RWPE1 (cell line): Measurements from ENCODE around the gene ESAM.

Source experiments
- CTCF ChIA-PET: fragments of 350-600 bp; sonication (Branson Sonifier 250); formaldehyde crosslinking; extraction: SDS; loops from one replicate; lab custom pipeline; 2021; lab: Yijun Ruan, JAX
- POLR2A ChIA-PET: fragments of 400-600 bp; formaldehyde crosslinking; extraction: SDS; loops from one replicate; lab custom pipeline; 2020; ENCODE audit warnings: antibody characterized with exemption; ENCODE audit not compliant: low non-redundant PET; lab: Yijun Ruan, JAX
- DNase-seq: peaks from one replicate; pipeline ENCODE4 v3.0.0; 2012; ENCODE audit warnings: low spot score
- H3K27ac ChIP-seq: fragments of 450-650 bp; 2 replicates; pipeline ENCODE4 v1.5.1; 2017
- TF ChIP-seq, protein P1 (sequence below): fragments of 450-650 bp; conservative IDR thresholded peaks from 2 replicates; pipeline ENCODE4 v1.5.1; 2017; ENCODE audit warnings: low read depth, mild to moderate bottlenecking

Gene ESAM

DNA sequence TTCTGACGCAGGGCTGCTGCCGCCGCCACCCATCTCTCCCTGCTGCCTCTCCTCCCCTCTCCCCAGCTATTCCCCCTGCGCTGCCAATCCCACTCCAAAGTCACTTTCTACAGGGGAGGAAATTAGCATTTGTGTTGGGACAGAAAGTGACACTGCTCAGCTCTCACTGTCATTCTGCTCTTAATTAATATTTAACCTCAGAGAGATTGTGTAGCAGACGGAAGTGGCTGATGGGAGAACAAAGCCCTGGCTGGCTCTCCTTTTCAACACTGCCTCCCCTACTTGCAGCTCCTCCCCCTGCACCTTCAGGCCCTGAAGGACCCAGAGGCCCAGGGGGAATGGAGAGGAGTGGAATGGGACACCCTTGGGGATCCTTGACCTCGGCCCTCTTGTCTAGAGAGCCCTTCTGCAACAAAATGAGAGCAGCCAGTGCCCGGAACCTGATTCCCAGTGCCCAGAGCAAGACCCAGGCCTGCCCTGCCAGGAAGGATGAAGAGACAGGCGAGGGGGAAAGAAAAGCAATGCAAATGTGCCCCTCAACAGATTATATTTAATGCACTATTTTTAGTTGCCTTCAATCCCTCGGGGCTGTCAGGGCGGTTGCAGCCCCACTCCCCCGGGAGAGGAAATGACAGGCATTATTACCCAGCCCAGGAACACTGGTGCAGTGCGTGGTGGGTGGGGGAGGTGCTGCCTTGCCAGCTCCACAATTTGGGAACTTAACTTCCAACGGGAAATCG is 36.9 kb downstream of the ESAM start:
- TF ChIP-seq, protein P1, sequence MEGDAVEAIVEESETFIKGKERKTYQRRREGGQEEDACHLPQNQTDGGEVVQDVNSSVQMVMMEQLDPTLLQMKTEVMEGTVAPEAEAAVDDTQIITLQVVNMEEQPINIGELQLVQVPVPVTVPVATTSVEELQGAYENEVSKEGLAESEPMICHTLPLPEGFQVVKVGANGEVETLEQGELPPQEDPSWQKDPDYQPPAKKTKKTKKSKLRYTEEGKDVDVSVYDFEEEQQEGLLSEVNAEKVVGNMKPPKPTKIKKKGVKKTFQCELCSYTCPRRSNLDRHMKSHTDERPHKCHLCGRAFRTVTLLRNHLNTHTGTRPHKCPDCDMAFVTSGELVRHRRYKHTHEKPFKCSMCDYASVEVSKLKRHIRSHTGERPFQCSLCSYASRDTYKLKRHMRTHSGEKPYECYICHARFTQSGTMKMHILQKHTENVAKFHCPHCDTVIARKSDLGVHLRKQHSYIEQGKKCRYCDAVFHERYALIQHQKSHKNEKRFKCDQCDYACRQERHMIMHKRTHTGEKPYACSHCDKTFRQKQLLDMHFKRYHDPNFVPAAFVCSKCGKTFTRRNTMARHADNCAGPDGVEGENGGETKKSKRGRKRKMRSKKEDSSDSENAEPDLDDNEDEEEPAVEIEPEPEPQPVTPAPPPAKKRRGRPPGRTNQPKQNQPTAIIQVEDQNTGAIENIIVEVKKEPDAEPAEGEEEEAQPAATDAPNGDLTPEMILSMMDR = no peak
- ChIA-PET POLR2A (no interaction called here), CTCF (interaction anchor here (0.6 to 1.0 kb wide), 2 partner anchors 33 to 1972 kb away, joined by 3 read pairs; no protein-coding TSS in a partner anchor)
- DNase-seq = no peak
- H3K27ac ChIP-seq = no peak overlapping the region

DNA sequence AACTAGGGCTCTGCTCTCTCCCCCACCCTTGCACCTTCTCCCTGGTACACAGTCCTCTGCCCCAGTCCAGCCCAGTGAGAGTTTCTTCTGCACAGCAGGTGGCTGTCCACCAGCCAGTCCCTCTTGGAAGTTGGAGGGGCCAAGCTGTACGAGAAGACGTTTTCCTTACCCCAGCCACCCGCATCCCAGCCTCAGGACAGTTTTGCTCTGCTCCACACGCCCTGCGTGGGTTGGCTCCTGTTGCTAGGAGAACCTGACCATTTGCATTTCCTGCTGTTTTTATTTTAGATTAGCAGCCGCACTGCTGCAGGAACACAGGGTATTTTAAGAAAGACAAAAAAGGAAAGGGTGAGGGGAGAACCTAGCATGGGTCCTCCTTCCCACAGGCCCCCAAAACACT is 39.9 kb downstream of the ESAM start:
- H3K27ac ChIP-seq = no peak overlapping the region
- ChIA-PET POLR2A (no interaction called here), CTCF (no interaction called here)
- DNase-seq = no peak
- TF ChIP-seq, protein P1 = no peak

DNA sequence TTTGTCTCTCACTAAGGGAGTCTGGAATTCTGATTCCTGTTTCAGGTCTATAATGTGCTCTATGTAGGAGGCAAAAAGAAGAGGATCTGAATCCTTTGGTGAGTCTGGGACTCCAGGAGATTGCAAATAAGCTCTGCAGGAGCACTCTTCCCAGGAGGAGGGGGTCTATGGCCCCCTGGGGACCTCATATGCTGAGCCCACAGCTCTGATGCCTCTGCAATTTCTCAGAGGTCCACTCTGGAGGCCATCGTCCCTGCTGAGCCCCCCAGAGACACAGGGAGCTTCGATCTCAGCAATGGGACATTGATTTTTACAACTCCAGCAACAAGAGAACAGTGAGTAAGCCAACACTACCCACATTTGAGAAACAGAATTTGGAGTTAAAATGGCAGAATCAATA is 42.6 kb downstream of the ESAM start:
- DNase-seq = no peak
- ChIA-PET POLR2A (no interaction called here), CTCF (no interaction called here)
- TF ChIP-seq, protein P1 = no peak
- no peak overlapping the region for H3K27ac ChIP-seq

DNA sequence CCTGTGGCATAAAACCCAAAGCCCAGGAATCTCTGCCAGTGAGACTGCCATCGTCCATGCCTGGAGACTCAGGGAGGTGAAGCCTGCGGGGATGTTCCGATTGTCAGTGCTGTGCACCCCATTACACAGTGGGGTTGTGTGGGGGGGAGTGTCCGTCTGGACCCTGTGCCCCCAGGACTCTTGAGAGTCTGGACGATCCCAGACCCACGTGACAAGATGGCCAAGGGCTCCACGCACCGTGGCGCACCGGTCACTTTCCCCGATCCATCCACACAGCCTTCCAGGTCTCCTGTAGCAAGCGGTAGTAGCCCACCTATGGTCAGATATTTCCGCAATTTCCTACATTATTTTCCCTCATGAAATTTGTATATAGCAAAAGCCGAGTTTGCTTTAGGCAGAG is 43.3 kb downstream of the ESAM start:
- TF ChIP-seq, protein P1 = no peak
- CTCF ChIA-PET = no interaction called here

DNA sequence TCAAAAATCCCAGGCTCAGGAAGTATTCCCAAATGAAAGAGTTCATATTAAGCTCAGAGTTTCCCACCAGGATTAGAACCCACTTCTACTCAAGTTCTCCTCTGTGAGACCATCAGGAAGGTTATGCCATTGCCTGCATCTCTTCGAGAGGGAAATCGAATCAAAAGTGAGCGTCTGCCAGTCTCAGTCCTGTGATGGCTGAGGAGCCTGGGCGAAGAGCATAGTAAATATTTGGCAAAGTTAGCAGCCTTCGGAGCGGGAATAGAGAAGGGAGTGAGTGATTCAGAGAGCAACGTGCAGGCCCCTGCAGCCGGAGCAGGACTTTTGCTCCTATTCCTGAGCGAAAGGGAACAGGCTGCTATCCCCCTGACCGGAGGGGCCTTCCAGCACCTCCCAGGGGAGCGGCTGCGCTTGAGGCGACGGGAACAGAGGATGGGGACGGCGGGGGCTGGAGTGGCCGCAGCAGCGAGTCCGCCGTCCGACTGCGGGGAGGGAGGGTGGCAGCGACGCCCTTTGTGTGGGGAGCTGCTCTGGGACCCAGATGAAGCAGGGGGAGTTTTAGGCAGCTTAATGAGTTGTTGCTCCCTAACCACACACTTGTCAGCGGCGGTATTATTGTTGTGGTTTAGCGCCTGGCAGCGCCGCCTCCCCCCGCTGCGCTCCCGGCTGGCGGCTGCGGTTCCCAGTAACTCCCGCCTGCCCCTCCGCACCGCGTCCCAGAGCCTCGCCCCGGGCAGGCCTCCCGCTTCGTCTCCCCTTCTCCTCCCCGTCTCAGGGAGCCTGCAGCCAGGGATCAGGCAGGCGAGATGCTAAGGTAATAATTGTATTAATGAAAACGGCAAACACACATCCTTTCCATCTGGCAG is 44.1 kb downstream of the ESAM start:
- POLR2A ChIA-PET = no interaction called here
- CTCF ChIA-PET = interaction anchor here (0.6 to 1.0 kb wide), 4 partner anchors 22 to 262 kb away, joined by 3 to 4 read pairs (median 4); partner anchors contain the start of gene NRGN
- peak overlapping the region; percentile 72 for H3K27ac ChIP-seq
- TF ChIP-seq, protein P1 = no peak
- peak; percentile 30 for DNase-seq

More for the DNA sequence above, 43.3 kb downstream of the ESAM start:
- no peak for DNase-seq
- no peak overlapping the region for H3K27ac ChIP-seq
- POLR2A ChIA-PET = no interaction called here

DNA sequence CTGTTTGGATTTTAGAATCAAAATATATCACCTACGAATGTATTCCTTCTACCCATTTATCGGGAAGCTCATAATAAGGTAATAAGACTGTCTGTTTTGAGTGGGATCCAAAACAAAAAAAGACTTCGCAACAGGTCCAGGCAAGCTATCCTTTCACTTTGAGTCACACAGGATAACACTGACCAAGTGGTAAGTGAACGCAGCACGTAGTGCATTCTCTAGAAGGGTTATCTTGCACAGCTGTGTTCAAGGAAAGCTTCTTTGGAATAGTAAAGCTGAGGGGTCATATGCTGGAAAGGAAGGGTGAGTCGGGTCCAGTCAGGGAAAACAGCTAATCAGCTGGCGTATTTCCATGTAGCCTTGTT is 44.7 kb downstream of the ESAM start:
- POLR2A ChIA-PET = no interaction called here
- CTCF ChIA-PET = interaction anchor here (0.6 to 1.0 kb wide), 3 partner anchors 23 to 236 kb away, joined by 3 to 4 read pairs (median 4); partner anchors contain the start of gene NRGN
- TF ChIP-seq, protein P1 = no peak
- H3K27ac ChIP-seq = peak overlapping the region; percentile 72
- peak; percentile 60 for DNase-seq
